ENCODE results near the gene EEF1AKMT1. TPM values are rescaled to one million over a fixed set of nuclear protein-coding genes. Genes with fewer than 3 reads are reported as not detected.
A peak's percentile ranks its signal among the peaks of the same experiment; 100 is the strongest.

EEF1AKMT1 gene, protein sequence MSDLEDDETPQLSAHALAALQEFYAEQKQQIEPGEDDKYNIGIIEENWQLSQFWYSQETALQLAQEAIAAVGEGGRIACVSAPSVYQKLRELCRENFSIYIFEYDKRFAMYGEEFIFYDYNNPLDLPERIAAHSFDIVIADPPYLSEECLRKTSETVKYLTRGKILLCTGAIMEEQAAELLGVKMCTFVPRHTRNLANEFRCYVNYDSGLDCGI
- total RNA-seq: 10.2 TPM

DNA sequence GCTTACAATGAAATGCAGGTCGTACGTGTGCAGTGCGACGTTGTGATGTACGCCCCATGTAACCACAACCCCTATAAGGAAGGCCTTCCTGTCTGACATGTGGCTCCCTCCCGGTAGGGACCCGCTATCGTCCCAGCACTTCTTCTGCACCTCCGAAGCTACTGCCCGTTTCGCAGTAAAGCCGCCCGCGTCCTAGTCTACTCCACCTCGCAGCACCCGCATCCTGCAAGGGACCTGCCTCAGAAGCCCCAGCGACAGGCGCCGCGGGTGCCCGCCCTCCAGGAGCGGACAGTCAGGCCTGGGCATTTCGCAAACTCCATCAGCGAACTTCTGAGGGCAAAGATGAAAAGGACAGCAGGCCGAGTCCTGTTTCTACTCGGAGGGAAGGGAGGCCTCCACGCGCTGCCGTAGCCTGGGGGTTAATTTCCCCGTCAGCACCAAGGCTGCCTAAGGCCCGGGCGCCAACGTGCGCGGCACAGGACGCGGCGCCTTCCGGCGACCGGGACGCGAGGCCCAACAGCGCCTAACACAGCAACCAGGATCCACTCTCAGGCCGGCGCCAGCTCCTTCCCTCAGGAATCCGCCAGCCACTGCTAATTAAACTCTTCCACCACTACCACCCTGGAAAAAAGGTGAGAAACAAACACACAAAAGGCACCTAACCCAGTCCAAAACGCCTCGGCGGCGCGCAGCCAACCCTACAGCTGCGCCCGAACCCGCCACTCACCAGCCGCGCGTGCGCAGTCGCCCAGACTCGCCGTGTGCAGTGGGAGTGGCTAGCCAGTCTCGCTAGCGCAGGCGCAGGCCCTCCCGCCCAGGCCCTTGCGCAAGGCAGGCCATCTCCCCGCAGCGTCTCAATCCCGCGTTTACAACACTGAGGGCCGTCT lies at the start of gene EEF1AKMT1:
EEF1AKMT1 (minus strand) TSS at position 768 of the 887 bp plus-strand sequence. CDS start 16,363 bp downstream, outside the sequence.
- DNase-seq: peak; percentile 98

DNA sequence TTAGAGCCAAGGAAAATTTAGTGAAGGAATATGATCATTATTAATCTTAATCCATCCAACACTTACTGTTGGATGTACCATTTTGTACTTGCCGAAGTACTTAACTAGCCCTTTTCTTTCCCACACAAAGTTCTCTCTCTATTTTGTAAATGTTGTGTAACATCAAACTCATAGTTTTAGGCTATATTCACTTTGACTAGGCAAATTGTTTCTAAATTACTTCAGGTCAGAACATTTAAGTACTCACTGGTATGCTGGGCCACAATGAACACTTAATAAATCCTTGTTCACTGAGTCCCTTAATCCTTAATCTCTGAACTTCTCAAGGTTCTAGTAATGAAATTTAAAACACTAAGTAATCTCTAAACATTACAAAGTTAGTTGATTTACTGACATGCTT lies 49.3 kb upstream of the EEF1AKMT1 start:
- DNase-seq: no peak

DNA sequence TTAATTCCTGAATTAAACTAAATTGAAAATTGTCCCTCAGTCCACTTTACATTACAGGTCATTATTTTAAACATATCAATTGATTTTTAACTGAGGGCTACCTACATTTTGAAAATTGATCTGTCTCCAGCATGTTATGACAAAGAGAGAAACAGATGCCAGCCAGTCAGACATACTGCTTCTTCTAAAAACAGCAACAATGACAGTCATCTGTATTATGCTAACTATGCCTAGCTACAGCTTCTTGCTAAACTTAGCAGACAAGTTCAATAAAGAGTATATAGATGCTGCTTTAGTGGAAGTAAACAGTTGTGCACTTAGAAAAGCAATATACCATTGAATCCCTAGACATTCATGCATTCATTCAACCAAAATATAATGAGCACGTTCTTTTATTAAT lies 48.6 kb upstream of the EEF1AKMT1 start:
- DNase-seq: no peak

DNA sequence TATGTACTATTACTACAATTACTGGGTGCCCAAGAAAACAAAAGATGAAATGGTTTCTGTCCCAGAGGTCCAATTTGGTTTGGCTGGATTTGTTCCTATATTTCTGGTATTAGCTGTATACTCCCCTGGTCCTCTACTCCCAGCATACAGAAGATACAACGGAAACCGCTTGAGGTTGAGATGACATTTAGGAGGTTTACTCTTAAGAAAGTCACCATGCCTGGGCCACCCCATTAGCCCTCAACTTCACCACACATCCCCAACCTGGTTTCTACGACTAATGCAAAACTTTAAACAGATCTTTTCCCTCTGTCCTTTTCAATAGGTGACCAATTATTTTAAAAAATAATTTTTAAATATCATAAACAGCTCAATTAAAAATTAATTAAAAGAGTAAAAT lies 46.0 kb upstream of the EEF1AKMT1 start:
- no peak for DNase-seq

DNA sequence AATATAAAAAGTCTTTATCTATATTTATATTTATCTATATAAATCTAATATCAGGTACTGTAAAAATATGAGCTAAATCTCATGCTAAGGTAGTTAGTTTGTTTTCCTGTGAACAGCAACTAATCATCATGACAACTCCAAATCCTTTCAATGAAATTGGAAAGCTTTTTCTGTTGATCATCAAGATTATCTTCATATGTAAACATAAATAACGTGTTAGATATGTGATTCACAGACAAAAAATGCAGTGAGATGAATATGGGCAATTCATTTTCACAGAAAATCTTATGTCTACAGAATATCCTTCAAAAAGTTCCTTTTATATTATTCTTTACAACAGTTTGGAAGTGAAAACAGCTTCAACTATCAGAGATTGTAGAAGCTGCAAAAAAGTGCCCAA lies 41.7 kb upstream of the EEF1AKMT1 start:
- DNase-seq: no peak

DNA sequence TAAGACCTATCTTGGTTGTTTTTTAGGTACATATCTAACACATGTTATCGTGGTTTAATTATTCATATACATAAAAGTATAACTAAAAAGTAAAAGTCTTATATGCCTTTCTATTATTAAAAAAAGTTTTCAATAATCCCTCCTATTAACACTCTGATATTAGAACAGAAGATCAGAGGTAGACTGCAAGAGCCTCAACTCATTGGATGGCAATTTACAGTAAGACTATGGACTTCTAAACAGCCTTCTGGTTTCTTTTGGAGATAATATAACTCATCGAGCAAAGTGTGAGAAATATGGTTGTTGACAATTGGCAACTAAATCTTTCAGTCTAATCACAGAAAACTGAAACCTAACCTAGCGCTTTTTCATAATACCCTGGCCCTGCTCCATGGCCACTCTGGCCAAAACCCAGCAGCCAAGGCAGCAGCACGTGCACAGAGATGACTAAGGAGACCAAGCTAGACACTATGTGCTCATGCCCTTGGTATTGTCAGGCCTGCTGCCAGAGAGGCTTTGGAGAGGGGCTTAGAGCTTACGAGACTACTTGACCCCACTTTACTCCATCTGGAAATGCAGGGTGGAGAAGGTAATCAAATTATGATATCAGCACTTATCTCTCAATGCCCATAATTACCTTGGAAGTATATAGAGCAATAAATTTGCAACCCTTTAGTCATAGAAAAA lies 40.6 kb upstream of the EEF1AKMT1 start:
- DNase-seq: peak; percentile 93

DNA sequence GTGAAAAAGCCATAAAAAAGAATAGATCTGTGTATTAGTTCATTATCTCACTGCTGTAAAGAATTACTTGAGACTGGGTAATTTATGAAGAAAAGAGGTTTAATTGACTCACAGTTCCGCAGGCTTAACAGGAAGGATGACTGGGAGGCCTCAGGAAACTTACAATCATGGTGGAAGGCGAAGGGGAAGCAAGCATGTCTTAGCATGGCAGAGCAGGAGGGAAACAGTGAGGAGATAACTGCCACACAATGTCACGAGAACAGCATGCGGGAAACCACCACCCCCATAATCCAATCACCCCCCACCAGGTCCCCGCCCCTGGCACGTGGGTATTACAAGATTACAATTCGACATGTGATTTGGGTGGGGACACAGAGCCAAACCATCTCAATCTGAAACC lies 39.1 kb upstream of the EEF1AKMT1 start:
- DNase-seq: no peak

DNA sequence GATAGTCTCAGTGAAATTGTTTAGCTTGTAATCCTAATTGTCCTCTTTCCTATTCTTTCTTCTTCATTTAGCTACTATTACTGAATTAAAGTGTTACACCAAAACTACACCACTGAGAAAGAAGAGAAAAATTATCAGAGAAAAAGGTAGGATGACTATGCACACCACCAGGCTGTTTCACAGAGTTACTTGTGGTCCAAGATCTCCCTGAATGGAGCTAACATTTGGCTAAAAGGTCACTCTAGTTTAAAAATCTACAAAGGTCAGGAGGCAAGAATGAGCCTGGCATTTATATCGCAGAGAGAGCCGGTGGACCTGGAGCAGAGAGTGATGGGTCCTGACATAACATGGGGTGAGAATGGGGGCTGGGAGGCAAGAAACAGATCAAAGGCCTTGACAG lies 37.0 kb upstream of the EEF1AKMT1 start:
- DNase-seq: no peak

DNA sequence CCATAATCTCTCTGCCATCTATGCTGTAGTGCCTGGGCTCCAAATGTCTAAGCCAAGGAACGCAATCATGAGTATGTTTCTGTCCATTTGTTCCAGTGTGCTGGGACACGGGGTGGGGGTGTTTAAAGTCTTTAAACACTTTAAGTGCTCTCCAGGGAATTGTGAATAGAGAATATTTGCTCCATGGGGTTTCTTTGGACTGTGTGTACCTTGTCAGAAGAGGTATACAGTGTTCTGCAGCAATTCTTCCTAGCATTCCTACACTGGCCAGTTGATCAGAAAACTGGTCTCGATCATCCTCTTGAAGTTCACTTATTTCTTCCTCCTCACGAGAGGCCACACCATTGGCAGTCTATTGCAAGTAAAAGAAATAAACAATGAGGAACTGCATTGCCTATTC lies 35.1 kb upstream of the EEF1AKMT1 start:
- DNase-seq: no peak

DNA sequence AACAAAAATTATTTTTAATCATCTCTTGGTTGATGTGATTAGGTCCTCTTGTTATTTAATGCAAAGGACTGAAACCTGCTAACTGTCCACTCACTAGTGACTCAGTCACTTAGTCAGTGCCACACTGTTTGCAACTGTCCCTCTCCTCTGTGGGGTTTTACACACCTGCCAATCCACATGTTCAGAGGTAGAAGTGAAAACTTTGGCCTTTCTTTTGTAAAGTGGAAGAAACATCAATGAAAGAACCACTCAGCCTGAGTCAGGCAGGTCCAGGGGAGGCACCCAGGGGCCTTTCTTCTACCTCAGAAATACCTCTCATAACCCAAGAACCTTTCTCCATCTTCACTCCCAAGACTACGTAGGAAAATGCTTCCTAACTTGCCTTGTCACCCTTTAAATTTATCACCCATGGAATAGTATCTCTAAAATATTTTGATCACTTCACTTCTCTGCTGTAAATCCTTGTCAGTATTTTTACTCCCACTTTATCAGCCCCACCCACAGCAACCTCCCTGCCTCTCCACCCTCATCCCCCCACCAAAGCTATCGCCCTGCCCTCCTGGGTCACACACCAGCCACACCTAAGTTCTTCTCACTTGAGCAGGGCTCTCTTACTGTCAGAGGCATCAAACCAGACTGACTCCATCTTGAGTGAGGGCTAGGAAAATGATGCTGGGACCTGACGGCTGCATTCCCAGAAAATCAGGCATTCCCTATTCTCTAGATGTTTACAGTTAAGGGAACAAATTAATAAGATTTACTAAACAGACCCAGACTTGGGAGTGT lies 29.6 kb upstream of the EEF1AKMT1 start:
- DNase-seq: no peak

DNA sequence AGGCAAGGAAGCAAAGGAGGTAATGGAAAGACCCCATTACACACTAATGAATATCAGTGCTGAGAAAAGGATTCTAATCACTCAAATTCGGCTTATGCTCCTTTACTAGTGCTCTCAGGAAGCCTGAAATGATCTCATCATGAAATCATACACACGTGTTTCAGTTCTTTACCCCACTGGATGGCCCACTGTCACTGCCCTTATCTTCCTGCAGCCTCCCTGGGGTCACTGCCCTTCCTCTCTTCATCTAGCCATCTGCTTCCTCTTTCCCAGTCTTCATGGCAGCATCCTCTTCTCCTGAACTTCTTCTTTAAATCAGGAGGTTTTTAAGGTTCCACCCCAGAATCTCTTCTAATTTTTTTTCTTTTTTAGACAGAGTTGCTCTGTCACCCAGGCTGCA lies 27.9 kb upstream of the EEF1AKMT1 start:
- DNase-seq: no peak

DNA sequence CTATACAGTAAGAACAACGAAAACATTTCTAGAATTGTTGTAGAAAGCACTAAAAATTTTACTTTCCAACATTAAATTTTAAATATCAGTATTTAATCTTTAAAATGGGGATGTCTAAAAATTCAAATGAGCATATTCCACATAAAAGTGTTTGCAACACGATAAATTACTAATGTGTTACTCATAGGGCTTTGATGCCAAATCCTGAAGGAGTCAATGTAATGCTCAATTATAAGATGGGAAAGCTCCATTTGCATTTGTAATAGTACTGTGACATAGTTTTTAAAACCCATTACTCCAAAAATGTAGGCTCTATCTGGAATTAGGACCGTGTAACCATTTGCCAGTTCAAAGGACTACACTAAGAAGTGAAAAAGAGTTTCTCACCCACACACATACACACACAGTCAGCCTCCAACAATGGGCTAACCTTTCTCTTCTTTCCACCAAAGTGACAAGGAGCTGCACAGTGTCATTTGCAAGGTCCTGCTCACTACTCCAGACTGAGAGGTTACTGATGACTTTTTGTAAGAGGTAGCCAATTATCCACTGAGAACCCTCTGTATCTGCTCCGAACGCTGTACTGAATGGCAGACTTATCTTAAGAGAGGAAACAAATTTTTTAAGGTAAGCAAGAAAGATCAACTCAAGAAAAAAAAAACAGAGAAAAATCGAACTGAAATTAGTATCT lies 26.1 kb upstream of the EEF1AKMT1 start:
- no peak for DNase-seq

DNA sequence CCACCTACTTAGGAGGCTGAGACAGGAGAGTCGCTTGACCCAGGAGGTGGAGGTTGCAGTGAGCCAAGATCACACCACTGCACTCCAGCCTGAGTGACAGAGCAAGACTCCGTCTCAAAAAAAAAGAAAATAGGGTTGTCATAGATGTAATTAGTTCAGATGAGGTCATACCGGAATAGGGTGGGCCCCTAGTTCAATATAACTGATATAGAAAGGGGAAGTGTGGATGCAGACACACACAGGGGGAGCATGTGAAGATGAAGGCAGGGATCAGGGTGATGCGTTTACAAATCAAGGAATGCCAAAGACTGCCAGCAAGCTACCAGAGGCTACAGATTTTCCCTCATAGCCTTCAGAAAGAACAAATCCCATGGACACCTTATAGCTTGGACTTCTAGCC lies 24.3 kb upstream of the EEF1AKMT1 start:
- DNase-seq: no peak

DNA sequence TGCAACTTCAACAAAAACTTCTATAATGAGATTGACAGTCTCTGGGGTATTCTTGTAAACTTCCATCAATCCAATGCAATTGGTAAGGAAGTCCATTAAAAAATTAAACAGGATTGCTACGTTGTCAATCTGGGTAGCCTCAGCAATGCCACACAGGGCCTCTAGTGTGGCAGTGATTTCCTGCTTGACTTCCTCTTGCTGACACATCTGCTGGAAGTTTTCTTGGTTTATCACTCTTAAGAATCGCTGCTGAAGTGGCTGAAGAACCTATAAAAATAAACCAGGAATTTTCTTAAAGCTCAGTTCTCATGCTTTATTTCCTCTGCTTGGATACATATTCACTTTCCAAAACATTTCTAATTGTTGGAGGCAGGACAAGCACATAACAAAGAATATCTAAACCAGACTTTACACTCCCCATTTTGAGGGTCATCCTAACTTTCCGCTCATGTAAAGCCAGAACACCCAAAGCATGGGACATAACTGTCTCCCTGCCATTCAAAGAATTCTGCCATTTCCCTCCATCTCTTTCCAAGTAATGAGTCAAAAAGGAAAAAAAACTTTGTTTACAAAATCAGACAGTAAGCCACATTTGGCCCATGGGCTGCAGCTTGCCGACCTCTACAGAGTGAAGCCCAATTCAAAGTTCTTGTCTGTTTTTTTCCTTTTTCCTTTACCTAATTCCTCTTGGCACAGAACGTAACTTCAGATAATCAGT lies 23.2 kb upstream of the EEF1AKMT1 start:
- peak; percentile 73 for DNase-seq

DNA sequence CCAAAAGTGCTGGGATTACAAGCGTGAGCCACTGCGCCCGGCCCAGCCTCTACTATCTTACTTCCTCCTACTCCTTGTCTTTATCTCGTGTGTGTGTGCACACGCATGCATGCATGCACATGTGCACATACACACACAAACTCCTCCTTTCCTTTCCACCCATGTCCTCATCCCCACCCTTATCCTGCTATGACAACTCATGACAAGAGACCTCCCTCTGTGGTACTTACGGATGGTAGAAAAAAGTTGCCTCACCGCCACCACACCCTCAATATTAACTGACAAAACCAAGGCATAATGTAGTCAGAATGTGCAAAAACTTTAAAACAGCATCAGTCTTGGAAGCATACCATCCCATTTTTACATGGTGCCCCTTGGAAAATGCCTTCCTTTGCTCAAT lies 15.9 kb upstream of the EEF1AKMT1 start:
- DNase-seq: no peak

DNA sequence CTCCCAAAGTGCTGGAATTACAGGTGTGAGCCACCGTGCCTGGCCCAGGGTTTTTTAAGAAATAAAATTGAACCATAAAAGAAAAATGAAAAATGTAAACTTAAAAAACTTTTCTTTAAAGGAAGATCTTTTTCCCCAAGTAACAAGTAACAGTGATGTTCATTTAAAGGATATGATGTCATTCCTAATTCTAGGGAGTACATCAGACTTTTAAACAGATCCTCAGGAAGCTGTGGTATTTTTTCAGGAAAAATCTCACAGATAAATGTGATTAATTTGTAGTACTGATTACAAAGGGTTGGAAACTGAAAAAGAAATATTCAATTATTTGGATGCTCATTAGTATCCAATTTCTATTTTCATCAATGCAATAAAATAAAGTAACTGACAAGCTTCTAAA lies 14.6 kb upstream of the EEF1AKMT1 start:
- DNase-seq: no peak

DNA sequence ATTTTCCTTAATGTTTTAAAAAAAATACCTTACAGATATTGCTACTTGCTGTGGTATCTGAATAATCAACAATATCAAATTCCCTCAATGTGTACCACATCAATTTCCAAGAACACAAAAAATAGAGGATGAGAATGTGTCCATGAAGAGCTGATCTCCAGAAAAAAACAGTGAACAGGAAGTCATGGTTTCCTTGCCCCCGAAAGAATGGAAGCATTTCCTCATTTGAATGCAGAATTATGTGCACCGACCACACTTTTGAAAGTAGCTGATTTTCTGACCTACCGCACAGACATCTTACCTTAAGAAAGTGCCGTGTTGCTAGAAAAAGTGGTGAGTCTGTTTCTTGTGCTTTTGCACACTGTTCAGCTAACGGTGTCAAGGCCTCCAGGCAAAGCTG lies 13.4 kb upstream of the EEF1AKMT1 start:
- DNase-seq: no peak

DNA sequence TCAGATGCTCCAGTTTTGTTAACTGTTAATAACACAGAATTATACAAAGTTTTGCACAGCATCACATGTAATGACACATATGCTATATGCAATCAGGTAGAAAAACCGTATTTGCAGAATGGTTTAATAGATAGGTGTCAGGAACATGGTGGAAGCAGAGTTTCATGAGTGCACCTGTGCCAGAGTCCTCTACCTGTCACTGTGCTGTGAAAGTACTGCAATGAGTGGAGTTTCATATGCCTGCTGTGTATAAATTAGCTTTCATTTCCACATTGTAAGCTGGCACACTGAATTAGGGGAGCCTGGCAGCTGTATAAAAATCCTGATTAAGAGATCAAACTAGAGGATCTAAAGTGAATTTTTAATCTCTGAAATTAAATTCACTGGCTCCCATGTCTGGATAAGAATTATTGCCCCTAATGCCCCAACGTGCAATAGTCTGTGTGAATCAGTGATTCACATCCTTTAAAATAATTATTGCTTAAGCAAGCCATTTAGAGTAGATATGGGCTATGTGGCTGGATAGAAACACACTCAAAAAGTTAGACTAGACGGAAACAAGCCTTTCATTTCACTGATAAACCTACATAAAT lies 8.5 kb upstream of the EEF1AKMT1 start:
- no peak for DNase-seq

DNA sequence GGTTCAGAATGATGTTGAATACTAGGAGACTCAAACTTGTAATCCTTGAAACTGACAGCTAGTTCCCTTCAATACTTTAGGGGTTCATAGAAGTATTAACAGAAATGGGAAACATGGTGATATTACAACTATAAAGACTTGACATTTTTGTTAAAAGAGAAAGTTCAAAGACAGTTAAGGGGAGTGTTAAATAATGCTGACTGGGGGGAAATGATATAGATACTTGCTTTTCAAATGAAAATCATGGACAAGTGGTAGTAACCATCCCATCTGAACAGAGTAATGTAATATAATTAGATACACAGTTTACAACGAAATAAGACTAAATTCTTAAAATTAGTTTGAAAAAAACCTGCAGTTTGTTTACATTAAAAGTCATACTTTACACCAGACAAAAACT lies 6.6 kb upstream of the EEF1AKMT1 start:
- DNase-seq: no peak

DNA sequence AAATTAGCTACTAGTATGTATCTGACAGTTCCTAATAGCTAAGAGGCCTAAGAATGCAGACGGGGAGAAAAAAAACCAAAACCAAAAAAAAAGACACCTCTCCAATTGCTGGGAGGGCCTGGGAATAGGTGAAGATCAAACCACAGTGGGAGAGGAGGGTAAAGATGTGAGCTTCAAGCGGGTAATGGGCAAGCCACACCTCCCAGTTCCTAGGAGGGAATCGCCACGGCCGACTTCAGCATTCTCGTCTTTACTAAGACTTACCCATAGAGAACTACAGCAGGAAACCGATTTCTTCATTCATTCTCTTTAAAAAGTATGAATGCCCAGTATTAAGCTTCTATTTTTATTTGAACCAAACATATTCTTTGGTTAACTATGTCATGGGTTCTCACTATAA lies 5.6 kb upstream of the EEF1AKMT1 start:
- no peak for DNase-seq

DNA sequence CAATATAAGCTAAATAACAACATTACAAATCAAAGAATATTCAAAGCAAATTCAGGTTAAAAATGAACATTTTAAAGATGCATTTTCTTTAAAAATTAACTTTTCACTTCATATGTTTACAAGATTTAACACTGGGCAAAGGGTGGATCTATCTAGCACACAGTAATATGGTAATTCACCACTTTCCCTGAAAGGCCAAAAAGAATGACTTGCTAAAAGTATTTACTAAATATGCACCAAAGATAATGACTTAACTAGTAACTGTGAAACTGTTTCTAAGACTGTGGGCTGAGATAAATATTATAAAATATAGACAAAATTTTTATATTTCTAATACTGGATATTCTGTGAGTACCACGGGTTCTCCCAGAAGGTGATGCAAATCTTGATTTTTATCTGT lies 4.5 kb upstream of the EEF1AKMT1 start:
- DNase-seq: no peak
